Pancreas (tissue), 10 donors: ENCODE measurements around the gene CTRB2. TPM values are rescaled to one million over a fixed set of nuclear protein-coding genes. Genes with fewer than 3 reads are reported as not detected.

Experiments used
- ATAC-seq, 4 donors: fragments of 200-7000 bp; cut with Tn5 transposase; one replicate each; pipeline versions ENCODE4 v1.8.0 to v1.9.1; 2020; ENCODE audit warnings: mild to moderate bottlenecking in 4 of 4, moderate library complexity in 4 of 4
- DNase-seq, 6 donors: peaks; one replicate each; pipeline ENCODE4 v3.0.0-alpha.2; 2020
- FAIRE-seq: peaks from 2 replicates; lab custom pipeline; 2012; peaks lifted over from hg19 to GRCh38; lab: Jason Lieb, UNC
- H3K27ac ChIP-seq, 4 donors: fragments of 200-600 bp; sonication (generic); 1 replicate in 3 of 4; 2 replicates in 1 of 4; pipeline versions ENCODE4 v1.5.0 to v1.8.0; 2020
- H3K27me3 ChIP-seq, 4 donors: fragments of 200-600 bp; one replicate each; pipeline ENCODE4 v1.8.0; 2021
- H3K36me3 ChIP-seq, 3 donors: fragments of 200-600 bp; sonication (generic) in 1 of 3; one replicate each; pipeline versions ENCODE4 v1.5.0 to v1.8.0; 2020 to 2021
- H3K4me1 ChIP-seq, 3 donors: fragments of 200-600 bp; one replicate each; pipeline ENCODE4 v1.8.0; 2021
- H3K4me3 ChIP-seq, 4 donors: fragments of 200-600 bp; sonication (generic) in 2 of 4; one replicate each; pipeline versions ENCODE4 v1.5.0 to v1.8.0; 2020 to 2021
- H3K9me3 ChIP-seq, 4 donors: fragments of 200-600 bp; one replicate each; pipeline ENCODE4 v1.8.0; 2021
- CTCF ChIP-seq, 4 donors: fragments of 200-600 bp; sonication (generic) in 3 of 4; IDR thresholded peaks; one replicate each; pipeline versions ENCODE4 v1.5.0 to v1.8.0; 2021; ENCODE audit warnings: antibody characterized with exemption in 4 of 4
- WGBS, 2 donors: extraction: QIAGEN DNeasy Blood & Tissue Kit; methylation state at CpG; one replicate each; pipeline ENCODE4 v1.1.7; 2013; 5-methylcytosine and 5-hydroxymethylcytosine counted together
- intact Hi-C, 3 donors: fragments of 100-400 bp; cut with DNase I; formaldehyde crosslinking; loops; one replicate each; pipeline versions ENCODE4 v1.11.1 to v1.14.2; 2022
- polyA plus RNA-seq, 2 donors: library from polyadenylated mRNA; stranded (reverse); fragments of 200-250 nt; gene quantifications; one replicate each; pipeline ENCODE4 v1.2.3, GENCODE V29; 2013
- total RNA-seq, 6 donors: library from RNA; stranded (reverse); fragmentation: NEBNext Ultra II Directional in 4 of 6; extraction: Animal tissue kit (Norgen Biotek cat#: 25700) in 4 of 6; gene quantifications; one replicate each; pipeline versions ENCODE4 v1.2.1 to v1.2.4, GENCODE V29; 2021 to 2023
- donor health status: healthy with polysubstance abuse.
- donor health status: DM: no; HTN: no; CAD: no; lungs with moderate emphysema.
- donor health status: DM: no; HTN: no; CAD: no.
- donor health status: control.
- donor health status: control.
- donor health status: Bipolar disorder and iron deficiency.
- donor health status: DM: yes; HTN: yes; CAD: no.
- donor health status: DM: no; HTN: no; CAD: no.
- donor health status: DM: no; HTN: no; CAD: no.
- donor health status: DM: yes; HTN: yes; CAD: no.

CTRB2 gene
- total and polyA plus RNA-seq, 8 donors: 20,002 to 57,899 (median 37,962) TPM

- Histone ChIP-seq H3K4me3 (no peak overlapping the region), H3K27ac (no peak overlapping the region), H3K9me3 (no peaks in the 10 kb centered on the region), H3K27me3 (no peaks in the 10 kb centered on the region), H3K4me1 (peaks cover 11 to 16% (median 14%) of the 10 kb centered on the region in 3 donors), H3K36me3 (peaks cover 0 to 43% (median 3%) of the 10 kb centered on the region in 3 donors)
- ATAC-seq (no peak), FAIRE-seq (no peak), DNase-seq (peak in 3 of 6 donors; percentile 18 to 84 (median 47))
- intact Hi-C loops: loop anchor here in 1 of 3 donors (5.0 kb wide), 1 partner anchor 145 kb away; no protein-coding TSS in a partner anchor
- WGBS, 2 donors: 88 to 91% methylated on average over 28 of the region's 28 CpGs
- no peak for TF ChIP-seq CTCF (IDR thresholded peaks at IDR 0.05)
Observed at GRCh38 chr16:75236736-75237397, 29.9 kb upstream of the CTRB2 start.

- no peak overlapping the region for H3K4me3 ChIP-seq
- no peak overlapping the region for H3K27ac ChIP-seq
- FAIRE-seq: no peak
- intact Hi-C loops: loop anchor here in 1 of 3 donors (5.0 kb wide), 1 partner anchor 146 kb away; no protein-coding TSS in a partner anchor
- peaks cover 0 to 43% (median 0%) of the 10 kb centered on the region in 3 donors for H3K36me3 ChIP-seq
- no peak for ATAC-seq
- peaks cover 11 to 16% (median 14%) of the 10 kb centered on the region in 3 donors for H3K4me1 ChIP-seq
- H3K9me3 ChIP-seq: no peaks in the 10 kb centered on the region
- H3K27me3 ChIP-seq: no peaks in the 10 kb centered on the region
- 56 to 60% methylated on average over 7 of the region's 7 CpGs for WGBS, 2 donors
- DNase-seq: peak in 1 of 6 donors; percentile 40
- no peak for TF ChIP-seq CTCF (IDR thresholded peaks at IDR 0.05)
Observed at GRCh38 chr16:75236232-75236631, 29.3 kb upstream of the CTRB2 start.

GRCh38 chr16:75235721-75236193 lies 28.8 kb upstream of the CTRB2 start:
- Histone ChIP-seq H3K4me1 (peaks cover 11 to 16% (median 14%) of the 10 kb centered on the region in 3 donors), H3K4me3 (no peak overlapping the region), H3K9me3 (no peaks in the 10 kb centered on the region), H3K36me3 (peaks cover 0 to 41% (median 0%) of the 10 kb centered on the region in 3 donors), H3K27ac (no peak overlapping the region), H3K27me3 (no peaks in the 10 kb centered on the region)
- TF ChIP-seq CTCF (IDR thresholded peaks at IDR 0.05): no peak
- no peak for FAIRE-seq
- intact Hi-C loops: loop anchor here in 1 of 3 donors (5.0 kb wide), 1 partner anchor 147 kb away; no protein-coding TSS in a partner anchor
- WGBS, 2 donors: 92 to 94% methylated on average over 34 of the region's 34 CpGs
- no peak for ATAC-seq
- peak in 3 of 6 donors; percentile 28 to 62 (median 38) for DNase-seq

GRCh38 chr16:75234856-75235696 lies 28.1 kb upstream of the CTRB2 start:
- Histone ChIP-seq H3K4me3 (no peak overlapping the region), H3K4me1 (peaks cover 11 to 16% (median 14%) of the 10 kb centered on the region in 3 donors), H3K9me3 (no peaks in the 10 kb centered on the region), H3K36me3 (peaks cover 0 to 41% (median 0%) of the 10 kb centered on the region in 3 donors), H3K27me3 (no peaks in the 10 kb centered on the region), H3K27ac (peak overlapping the region in 1 of 4 donors; percentile 64)
- no peak for TF ChIP-seq CTCF (IDR thresholded peaks at IDR 0.05)
- intact Hi-C loops: loop anchor here in 2 of 3 donors (5.0 kb wide), 1 partner anchor 147 kb away; no protein-coding TSS in a partner anchor
- FAIRE-seq: no peak
- peak in 1 of 4 donors; percentile 1 for ATAC-seq
- WGBS, 2 donors: 77 to 81% methylated on average over 48 of the region's 48 CpGs
- peak in 5 of 6 donors; percentile 29 to 89 (median 63) for DNase-seq
